Cortex of kidney (tissue), 1 donor: ENCODE data around the gene RASGEF1C.

Source experiments
- DNase-seq: peaks from one replicate; lab custom pipeline; 2025; lab: John Stamatoyannopoulos, UW

Gene RASGEF1C

GRCh38 chr5:180179442-180180420 is 29.3 kb downstream of the RASGEF1C start:
- no peak for DNase-seq

- DNase-seq, result no peak
These were observed 30.2 kb downstream of the RASGEF1C start for GRCh38 chr5:180178531-180179441.

DNA sequence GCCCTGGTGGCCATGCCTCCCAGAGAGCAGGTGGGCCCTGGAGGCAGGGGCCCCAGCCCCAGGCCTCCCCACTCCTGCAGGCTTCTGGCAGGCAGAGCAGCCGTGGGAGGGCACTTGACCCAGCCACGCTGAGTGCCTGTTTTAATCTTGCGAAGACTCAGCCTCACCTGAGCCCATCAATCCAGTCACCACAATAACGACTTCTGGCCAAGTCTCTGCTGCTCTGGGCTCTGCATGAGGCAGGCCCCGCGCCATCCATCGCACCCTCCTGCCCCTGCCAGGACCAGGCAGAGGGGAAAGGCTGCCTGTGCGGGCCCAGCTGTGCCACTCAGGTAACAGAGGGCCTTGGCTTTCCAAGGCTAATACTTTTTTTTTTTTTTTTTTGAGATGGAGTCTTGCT is 32.8 kb downstream of the RASGEF1C start:
- no peak for DNase-seq

DNA sequence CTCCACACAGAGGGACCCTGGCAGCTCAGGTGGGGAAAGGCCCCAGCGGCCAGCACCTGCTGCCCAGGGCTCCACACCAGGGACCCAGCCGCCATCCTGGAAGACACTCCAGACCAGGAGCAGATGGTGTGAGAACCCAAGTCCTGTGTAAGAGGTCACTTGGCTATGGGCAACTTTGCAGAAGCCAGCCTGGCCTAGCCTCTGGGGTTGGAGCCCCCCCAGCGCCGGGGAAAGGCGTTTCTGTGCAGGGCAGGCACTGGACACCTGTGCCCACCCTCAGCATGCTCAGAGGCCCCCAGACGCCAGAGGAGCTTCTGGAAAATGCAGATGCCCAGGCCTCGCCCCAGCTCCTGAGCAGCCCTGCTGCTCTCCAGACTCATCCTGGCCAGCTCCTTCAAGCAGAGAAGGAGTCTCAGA is 34.0 kb downstream of the RASGEF1C start:
- no peak for DNase-seq

GRCh38 chr5:180174587-180174972 is 34.4 kb downstream of the RASGEF1C start:
- no peak for DNase-seq

- no peak for DNase-seq
These were observed 35.0 kb downstream of the RASGEF1C start for GRCh38 chr5:180173875-180174586.

DNA sequence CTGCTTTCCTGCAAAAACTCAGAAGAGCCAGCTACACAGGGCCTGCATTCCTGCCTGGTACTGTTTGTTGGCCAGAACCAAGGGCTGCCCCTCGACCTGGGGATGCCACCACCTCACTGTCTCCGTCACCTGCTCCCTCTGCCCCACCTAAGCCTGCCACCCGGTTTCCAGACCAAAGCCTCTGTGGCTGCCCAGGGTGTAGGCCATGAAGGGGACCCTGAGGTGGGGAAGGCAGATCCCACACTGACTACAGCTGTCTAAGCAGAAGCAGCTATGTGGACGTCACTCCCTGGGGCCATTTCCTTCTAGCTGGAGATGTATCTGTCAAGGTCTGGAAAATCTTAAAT is 35.8 kb downstream of the RASGEF1C start:
- no peak for DNase-seq

GRCh38 chr5:180172447-180173197 is 36.4 kb downstream of the RASGEF1C start:
- DNase-seq, result no peak

DNA sequence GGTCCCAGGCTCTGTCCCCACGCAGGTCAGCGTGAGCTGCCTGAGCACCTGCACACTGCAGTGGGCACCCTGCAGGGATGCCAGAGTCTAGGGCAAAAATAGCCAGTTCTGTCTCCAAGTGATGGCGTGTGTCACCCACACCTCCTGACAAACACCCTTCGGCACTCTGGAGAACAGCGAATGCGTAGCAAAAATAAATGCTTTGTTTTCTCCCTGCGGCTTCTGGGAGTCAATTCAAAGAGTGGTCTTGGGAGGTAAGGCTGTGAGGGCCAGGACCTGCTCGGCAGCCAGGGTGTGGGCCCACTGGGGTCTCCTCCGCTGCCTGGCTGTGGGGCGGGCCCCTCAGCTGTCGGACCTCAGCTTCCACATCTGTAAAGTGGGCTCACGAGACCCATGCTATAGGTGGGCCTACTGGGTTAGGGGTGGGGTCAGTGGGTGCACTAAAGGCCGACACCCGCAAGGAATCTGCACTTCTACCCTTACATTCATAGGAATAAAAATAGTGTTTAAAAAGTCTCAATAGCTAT is 37.4 kb downstream of the RASGEF1C start:
- DNase-seq, result no peak

GRCh38 chr5:180170810-180171567 is 38.0 kb downstream of the RASGEF1C start:
- DNase-seq, result no peak

- no peak for DNase-seq
These were observed 38.8 kb downstream of the RASGEF1C start for GRCh38 chr5:180170106-180170809.

- DNase-seq, result no peak
These were observed 39.5 kb downstream of the RASGEF1C start for GRCh38 chr5:180169248-180170105.

- no peak for DNase-seq
These were observed 40.3 kb downstream of the RASGEF1C start for GRCh38 chr5:180168758-180169157.

DNA sequence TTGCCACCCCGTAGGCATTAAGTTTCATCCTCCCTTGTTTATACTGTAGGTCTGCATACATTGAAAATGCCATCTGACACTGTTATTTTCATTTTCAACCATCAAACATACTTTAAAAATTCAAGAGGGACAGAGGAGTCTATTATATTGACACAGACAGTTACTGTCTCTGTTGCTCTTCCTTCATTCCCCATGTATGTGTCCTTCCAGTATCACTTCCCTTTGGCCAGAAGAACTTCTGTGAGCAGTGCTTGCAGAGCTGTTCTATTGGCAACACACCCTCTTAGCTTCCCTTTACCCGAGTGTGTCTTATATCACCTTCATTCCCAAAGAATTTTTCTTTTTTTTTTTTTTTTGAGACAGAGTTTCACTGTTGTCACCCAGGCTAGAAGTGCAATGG is 42.8 kb downstream of the RASGEF1C start:
- DNase-seq, result no peak

DNA sequence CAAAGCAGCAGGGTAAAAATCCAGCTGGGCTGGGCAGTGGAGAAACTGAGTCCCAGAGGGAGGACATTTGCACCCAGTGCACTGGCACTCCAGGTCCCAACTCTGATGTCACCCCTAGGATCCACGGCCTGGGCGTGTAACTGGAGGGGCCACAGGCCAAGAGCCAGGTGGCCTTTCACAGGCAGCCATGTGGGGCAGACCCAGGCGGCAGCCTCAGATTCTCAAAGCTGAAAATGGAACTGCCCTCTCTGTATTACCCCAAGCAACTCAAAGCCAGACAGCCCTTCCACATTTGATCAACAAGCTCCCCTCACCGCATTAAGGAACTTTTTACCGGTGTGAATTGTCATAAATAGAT is 46.7 kb downstream of the RASGEF1C start:
- DNase-seq, result no peak

DNA sequence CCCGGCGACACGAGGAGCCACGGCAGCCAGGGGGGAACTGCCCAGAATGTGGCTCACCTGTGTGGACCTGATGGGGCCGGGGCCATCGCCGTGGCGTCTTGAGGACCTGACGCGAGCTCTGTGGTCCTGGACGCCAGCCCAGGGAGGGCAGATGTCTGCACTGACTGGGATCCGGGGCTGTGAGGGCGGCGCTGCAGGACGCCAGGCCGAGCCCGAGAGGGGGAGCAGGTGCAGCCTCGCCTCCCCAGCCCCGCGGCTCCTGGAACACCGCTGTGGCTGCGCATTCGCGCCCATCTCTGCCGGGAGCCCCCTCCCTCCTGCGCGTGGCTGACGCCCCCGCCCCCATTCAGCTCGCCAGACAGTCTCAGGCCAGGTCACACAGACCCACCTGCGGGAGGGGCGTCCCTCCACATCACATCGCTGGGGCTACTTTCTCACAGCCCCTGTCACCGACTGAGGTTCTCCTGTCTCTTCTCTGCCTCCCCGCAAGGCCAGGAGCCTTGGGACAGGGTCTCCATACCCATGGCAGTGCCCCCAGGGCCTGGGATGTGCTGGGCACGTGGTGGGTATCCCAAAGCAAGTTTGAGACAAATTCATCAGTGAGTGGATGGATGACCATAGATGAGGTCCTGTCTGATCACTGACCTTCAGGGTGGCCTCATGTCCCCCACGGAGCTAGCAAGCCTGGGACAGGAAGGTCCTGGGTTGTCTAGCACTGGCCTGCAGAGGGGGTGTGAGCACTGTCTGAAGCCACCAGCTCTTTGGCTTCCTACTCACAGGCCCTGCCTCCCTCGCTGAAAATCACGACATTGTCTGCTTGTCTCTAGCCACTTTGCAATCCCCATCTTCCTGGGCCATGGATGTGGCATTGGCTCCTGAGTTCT is 47.3 kb downstream of the RASGEF1C start:
- no peak for DNase-seq

- DNase-seq, result no peak
These were observed 48.2 kb downstream of the RASGEF1C start for GRCh38 chr5:180160789-180161188.

DNA sequence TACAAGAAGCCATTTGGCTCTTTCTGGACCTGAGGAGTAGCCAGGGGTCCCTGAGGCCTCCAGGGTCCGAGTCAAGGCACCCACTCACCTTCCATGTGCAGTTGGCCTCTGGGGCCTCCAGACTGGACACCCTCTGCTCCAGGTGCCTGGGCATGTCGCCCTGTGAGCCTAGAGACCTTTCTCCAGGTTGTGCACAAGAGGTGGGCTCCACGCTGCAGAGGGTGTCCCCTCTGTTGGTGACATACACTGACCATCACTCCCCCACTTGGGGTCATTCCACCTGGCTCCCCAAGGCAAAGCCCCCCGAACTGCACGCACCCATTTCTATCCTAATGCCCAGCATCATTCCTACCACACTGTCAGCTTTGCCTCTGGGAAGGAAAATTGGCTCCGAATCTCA is 48.8 kb downstream of the RASGEF1C start:
- DNase-seq, result no peak
